PC-9 (cell line): Measurements from ENCODE around the gene PER2. TPM values are rescaled to one million over a fixed set of nuclear protein-coding genes. Genes with fewer than 3 reads are reported as not detected.

Experiments
- BruUV-seq: library from RNA; stranded (reverse); fragments of 400-500 nt; replicated peaks from 2 replicates; lab custom pipeline; 2021; lab: Mats Ljungman, UMichigan
- CTCF ChIA-PET: fragments of 300-600 bp; sonication (Branson Sonifier 250); formaldehyde crosslinking; loops from one replicate; lab custom pipeline; 2022; ENCODE audit warnings: antibody characterized with exemption; lab: Charles Lee
- POLR2A ChIA-PET: fragments of 300-600 bp; sonication (Branson Sonifier 250); formaldehyde crosslinking; loops from one replicate; lab custom pipeline; 2022; ENCODE audit warnings: antibody characterized with exemption; ENCODE audit not compliant: unreplicated experiment; lab: Charles Lee
- DNase-seq, 2 experiments: peaks; one replicate each; pipeline versions ENCODE4 v3.0.0 to v3.0.0-alpha.2; 2015 to 2022; ENCODE audit warnings: mixed read lengths in 1 of 2
- H2AFZ ChIP-seq: fragments of 200-600 bp; sonication (generic); 2 replicates; pipeline ENCODE4 v1.8.1; 2017; ENCODE audit warnings: antibody characterized with exemption
- H3F3A ChIP-seq: fragments of 200-600 bp; sonication (generic); 2 replicates; pipeline ENCODE4 v1.8.1; 2017; ENCODE audit warnings: antibody characterized with exemption, mild to moderate bottlenecking, low read depth; ENCODE audit not compliant: insufficient read depth
- H3K27ac ChIP-seq: fragments of 200-600 bp; sonication (generic); 2 replicates; pipeline ENCODE4 v1.6.1; 2016; ENCODE audit warnings: mixed run types
- H3K27me3 ChIP-seq: fragments of 200-600 bp; sonication (generic); 2 replicates; pipeline ENCODE4 v1.6.1; 2016; ENCODE audit warnings: low read depth, mixed run types; ENCODE audit not compliant: insufficient read depth
- H3K36me3 ChIP-seq: fragments of 200-600 bp; sonication (generic); 2 replicates; pipeline ENCODE4 v1.6.1; 2016; ENCODE audit warnings: low read depth, mixed run types
- H3K4me1 ChIP-seq: fragments of 200-600 bp; sonication (generic); replicated peaks from 2 replicates; pipeline ENCODE4 v1.6.1; 2016; ENCODE audit warnings: mixed run types; ENCODE audit not compliant: insufficient read depth
- H3K4me2 ChIP-seq: fragments of 200-600 bp; sonication (generic); 2 replicates; pipeline ENCODE4 v1.6.1; 2017; ENCODE audit warnings: mixed run types
- H3K4me3 ChIP-seq: fragments of 200-600 bp; sonication (generic); 2 replicates; pipeline ENCODE4 v1.6.1; 2016; ENCODE audit warnings: mixed run types
- H3K79me2 ChIP-seq: fragments of 200-600 bp; sonication (generic); 2 replicates; pipeline ENCODE4 v1.6.1; 2017; ENCODE audit warnings: low read depth, mixed run types
- H3K9me2 ChIP-seq: fragments of 200-600 bp; sonication (generic); 2 replicates; pipeline ENCODE4 v1.8.1; 2017; ENCODE audit warnings: mild to moderate bottlenecking; ENCODE audit not compliant: insufficient read depth
- H3K9me3 ChIP-seq: fragments of 200-600 bp; sonication (generic); 2 replicates; pipeline ENCODE4 v1.8.1; 2016; ENCODE audit warnings: low read depth; ENCODE audit not compliant: insufficient read depth
- H4K20me1 ChIP-seq: fragments of 200-600 bp; sonication (generic); 2 replicates; pipeline ENCODE4 v1.8.1; 2017; ENCODE audit not compliant: insufficient read depth
- CTCF ChIP-seq: fragments of 200-600 bp; sonication (generic); conservative IDR thresholded peaks from 2 replicates; pipeline ENCODE4 v1.6.1; 2017; ENCODE audit warnings: mixed run types, antibody characterized with exemption, mild to moderate bottlenecking, moderate library complexity
- EZH2 ChIP-seq: fragments of 200-600 bp; sonication (generic); IDR thresholded peaks from 2 replicates; pipeline ENCODE4 v1.8.0; 2017; ENCODE audit warnings: antibody characterized with exemption, low read depth
- intact Hi-C: fragments of 100-400 bp; cut with micrococcal nuclease; formaldehyde crosslinking; loops from one replicate; pipeline ENCODE4 v1.10.0; 2022; ENCODE audit not compliant: unreplicated experiment
- total RNA-seq: library from RNA; stranded (reverse); gene quantifications from 2 replicates; pipeline ENCODE4 v1.2.3, GENCODE V29; 2021

The PER2 gene
- total RNA-seq, 1 experiment from 2014 or later: 18.9 TPM

- Histone ChIP-seq H3K27ac (no peak overlapping the region), H2AFZ (no peak overlapping the region), H3K4me3 (no peak overlapping the region), H3K4me2 (no peak overlapping the region), H3K4me1 (no peaks in the 10 kb centered on the region; the same call in 1 of the 2 replicates), H3K27me3 (peaks cover 35% of the 10 kb centered on the region), H3K36me3 (no peaks in the 10 kb centered on the region), H3K9me2 (no peaks in the 10 kb centered on the region), H4K20me1 (no peaks in the 10 kb centered on the region), H3K79me2 (no peaks in the 10 kb centered on the region), H3K9me3 (no peaks in the 10 kb centered on the region), H3F3A (no peaks in the 10 kb centered on the region)
- POLR2A ChIA-PET: no interaction called here
- BruUV-seq: no TSS peak
- no peak for DNase-seq
- CTCF ChIA-PET: no interaction called here
- intact Hi-C loops: no loop called here
- TF ChIP-seq EZH2: no peak
- no peak for TF ChIP-seq CTCF
These were observed 57.7 kb downstream of the PER2 start for GRCh38 chr2:238230699-238231098.

DNA sequence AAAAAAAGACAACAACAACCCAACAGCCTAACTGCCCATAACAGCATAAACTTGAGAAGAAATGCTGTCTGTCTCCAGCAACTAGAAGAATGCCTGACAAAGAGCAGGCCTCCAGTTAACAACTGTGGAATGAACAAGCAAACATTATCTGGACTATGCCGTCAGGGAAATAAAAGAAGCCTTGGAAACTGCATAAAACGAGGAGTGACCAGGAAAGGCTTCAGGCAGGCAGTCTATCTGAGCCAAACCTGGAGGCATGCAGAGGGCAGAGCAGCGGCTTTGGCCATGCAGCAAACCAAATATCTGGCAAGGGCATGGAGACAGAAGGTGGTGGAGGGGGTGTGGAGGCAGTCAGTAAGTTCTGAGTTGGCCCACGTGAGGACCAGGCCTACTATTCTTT is 59.7 kb downstream of the PER2 start:
- POLR2A ChIA-PET: no interaction called here
- BruUV-seq: no TSS peak

DNA sequence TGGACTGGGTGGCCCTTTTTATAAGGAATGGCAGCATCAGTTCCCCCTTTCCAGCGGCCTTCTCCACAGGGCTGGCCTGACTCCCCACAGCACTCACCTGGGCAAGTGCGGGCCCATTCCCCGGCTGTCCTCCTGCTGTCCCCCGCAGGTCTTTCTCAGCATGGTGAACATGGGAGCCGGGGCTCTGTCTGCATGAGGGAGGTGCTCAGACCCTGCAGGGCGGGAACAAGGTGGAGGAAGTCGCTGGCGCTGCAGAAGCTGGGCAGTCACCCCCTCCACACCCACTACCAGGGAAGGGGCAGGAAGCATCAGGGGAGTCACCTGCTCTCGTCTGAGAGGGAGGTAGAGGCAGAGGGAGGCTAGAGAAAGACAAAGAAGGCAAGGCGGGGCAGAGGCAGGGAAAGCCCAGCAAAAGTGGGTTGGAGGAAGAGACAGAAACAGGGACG is 60.8 kb downstream of the PER2 start:
- Histone ChIP-seq H2AFZ (no peak overlapping the region), H3K9me3 (no peaks in the 10 kb centered on the region), H3K27me3 (peaks cover 29% of the 10 kb centered on the region), H4K20me1 (no peaks in the 10 kb centered on the region), H3K9me2 (no peaks in the 10 kb centered on the region), H3K36me3 (no peaks in the 10 kb centered on the region), H3F3A (no peaks in the 10 kb centered on the region), H3K79me2 (no peaks in the 10 kb centered on the region), H3K4me1 (no peaks in the 10 kb centered on the region), H3K27ac (no peak overlapping the region), H3K4me2 (no peak overlapping the region), H3K4me3 (no peak overlapping the region)
- no peak for DNase-seq
- TF ChIP-seq CTCF (no peak), EZH2 (no peak)
- intact Hi-C loops: no loop called here
- ChIA-PET POLR2A (no interaction called here), CTCF (no interaction called here)
- no TSS peak for BruUV-seq

More for the DNA sequence above, 59.7 kb downstream of the PER2 start:
- no peak for DNase-seq
- Histone ChIP-seq H3K36me3 (no peaks in the 10 kb centered on the region), H3K79me2 (no peaks in the 10 kb centered on the region), H3K9me3 (no peaks in the 10 kb centered on the region), H3K27ac (no peak overlapping the region), H3K27me3 (peaks cover 29% of the 10 kb centered on the region), H3K4me2 (no peak overlapping the region), H3K4me3 (no peak overlapping the region), H2AFZ (no peak overlapping the region), H4K20me1 (no peaks in the 10 kb centered on the region), H3K9me2 (no peaks in the 10 kb centered on the region), H3F3A (no peaks in the 10 kb centered on the region), H3K4me1 (no peaks in the 10 kb centered on the region)
- TF ChIP-seq EZH2 (no peak), CTCF (no peak)
- CTCF ChIA-PET: no interaction called here
- intact Hi-C loops: no loop called here
